IPS-18a (cell line): Measurements from ENCODE around the gene ZFPM1.
"Not testable (repeated sequence)": the region's sequence is repeated elsewhere in the genome, so short reads cannot be mapped to it uniquely, and the experiment has no call there.

Source experiments
- H3K27ac ChIP-seq: one replicate; pipeline ENCODE4 v1.5.1; 2013; ENCODE audit warnings: low read length
- H3K27me3 ChIP-seq: one replicate; pipeline ENCODE4 v1.6.1; 2013; ENCODE audit warnings: mild to moderate bottlenecking, low read length; ENCODE audit not compliant: control insufficient read depth, insufficient read depth
- H3K36me3 ChIP-seq: one replicate; pipeline ENCODE4 v1.6.1; 2013; ENCODE audit warnings: low read depth, low read length; ENCODE audit not compliant: control insufficient read depth
- H3K4me1 ChIP-seq: one replicate; pipeline ENCODE4 v1.6.1; 2013; ENCODE audit warnings: low read depth, low read length; ENCODE audit not compliant: control insufficient read depth
- H3K4me3 ChIP-seq: one replicate; pipeline ENCODE4 v1.5.1; 2013; ENCODE audit warnings: low read length
- H3K9ac ChIP-seq: one replicate; pipeline ENCODE4 v1.6.1; 2013; ENCODE audit warnings: mild to moderate bottlenecking, low read length, moderate library complexity
- H3K9me3 ChIP-seq: one replicate; pipeline ENCODE4 v1.6.1; 2013; ENCODE audit warnings: low read depth, low read length; ENCODE audit not compliant: control insufficient read depth

Gene ZFPM1

DNA sequence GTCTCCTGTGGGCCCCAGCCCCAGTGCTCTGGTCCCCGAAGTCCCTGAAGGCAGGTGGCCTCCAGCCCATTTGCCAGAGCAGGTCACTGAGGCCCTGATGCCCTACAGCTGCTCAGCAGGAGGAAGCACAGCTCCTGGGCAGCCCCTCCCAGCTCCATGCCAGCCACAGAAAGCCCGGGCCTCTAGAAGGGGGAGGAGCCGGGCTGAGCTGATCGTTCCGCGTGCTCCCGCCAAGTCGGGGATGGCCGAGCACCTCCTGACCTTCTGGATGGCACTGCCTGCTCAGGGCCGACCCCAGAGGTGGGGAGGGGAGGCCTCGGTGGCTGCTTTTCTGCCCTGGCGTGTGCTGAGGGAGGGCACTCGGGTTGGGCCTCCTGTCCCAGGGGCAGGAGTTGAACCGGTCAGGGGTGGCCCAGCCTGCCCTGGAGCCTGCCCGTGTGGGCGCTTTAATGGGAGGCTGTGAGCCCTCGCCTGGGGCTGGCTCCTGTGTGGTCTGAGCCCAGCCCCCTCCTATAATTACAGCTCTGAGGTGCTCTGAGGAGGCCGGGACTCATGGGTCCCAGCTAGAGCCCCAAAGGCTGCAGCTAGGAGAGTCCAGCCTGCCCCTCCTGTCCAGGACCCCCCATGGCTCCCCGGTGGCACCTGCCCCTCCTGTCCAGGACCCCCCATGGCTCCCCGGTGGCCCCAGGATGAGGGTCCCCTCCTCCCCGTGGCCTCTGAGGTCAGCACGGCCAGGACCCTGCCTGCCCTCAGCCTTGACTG is 29.7 kb downstream of the ZFPM1 start:
- Histone ChIP-seq H3K27me3 (no peaks in the 10 kb centered on the region), H3K4me1 (no peaks in the 10 kb centered on the region), H3K9me3 (no peaks in the 10 kb centered on the region), H3K9ac (no peak overlapping the region), H3K36me3 (no peaks in the 10 kb centered on the region), H3K4me3 (no peak overlapping the region), H3K27ac (no peak overlapping the region)

DNA sequence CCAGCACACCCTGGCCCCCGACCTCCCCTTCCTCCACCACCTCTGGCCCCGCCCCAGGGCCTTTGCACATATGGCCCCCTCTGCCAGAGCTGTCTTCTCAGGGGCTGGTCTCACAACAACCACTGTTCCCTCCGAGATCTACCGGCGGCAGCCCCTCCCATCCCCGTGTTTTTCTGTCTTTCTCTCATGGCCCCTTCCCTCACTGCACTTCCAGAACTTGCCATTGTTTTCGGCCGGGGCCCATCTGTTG is 30.2 kb downstream of the ZFPM1 start:
- Histone ChIP-seq H3K9ac (no peak overlapping the region), H3K4me3 (no peak overlapping the region), H3K36me3 (no peaks in the 10 kb centered on the region), H3K9me3 (no peaks in the 10 kb centered on the region), H3K27me3 (no peaks in the 10 kb centered on the region), H3K4me1 (no peaks in the 10 kb centered on the region), H3K27ac (no peak overlapping the region)

GRCh38 chr16:88484505-88485365 is 31.7 kb downstream of the ZFPM1 start:
- no peaks in the 10 kb centered on the region for H3K4me1 ChIP-seq
- no peaks in the 10 kb centered on the region for H3K9me3 ChIP-seq
- no peak overlapping the region for H3K9ac ChIP-seq
- H3K36me3 ChIP-seq: no peaks in the 10 kb centered on the region
- H3K4me3 ChIP-seq: no peak overlapping the region
- H3K27me3 ChIP-seq: no peaks in the 10 kb centered on the region
- no peak overlapping the region for H3K27ac ChIP-seq

GRCh38 chr16:88485366-88485741 is 32.3 kb downstream of the ZFPM1 start:
- H3K27me3 ChIP-seq, H3K27ac ChIP-seq, H3K9me3 ChIP-seq, H3K9ac ChIP-seq, H3K36me3 ChIP-seq, H3K4me1 ChIP-seq, H3K4me3 ChIP-seq: not testable (repeated sequence)

GRCh38 chr16:88486398-88487123 is 33.5 kb downstream of the ZFPM1 start:
- H3K9ac ChIP-seq: no peak overlapping the region
- H3K27ac ChIP-seq: no peak overlapping the region
- no peaks in the 10 kb centered on the region for H3K4me1 ChIP-seq

GRCh38 chr16:88487124-88487432 is 34.0 kb downstream of the ZFPM1 start:
- Histone ChIP-seq H3K36me3 (no peaks in the 10 kb centered on the region), H3K4me1 (no peaks in the 10 kb centered on the region), H3K27me3 (no peaks in the 10 kb centered on the region), H3K9ac (no peak overlapping the region), H3K27ac (no peak overlapping the region), H3K4me3 (no peak overlapping the region), H3K9me3 (no peaks in the 10 kb centered on the region)

More at GRCh38 chr16:88486398-88487123, 33.5 kb downstream of the ZFPM1 start:
- Histone ChIP-seq H3K27me3 (no peaks in the 10 kb centered on the region), H3K9me3 (no peaks in the 10 kb centered on the region), H3K4me3 (no peak overlapping the region), H3K36me3 (no peaks in the 10 kb centered on the region)

DNA sequence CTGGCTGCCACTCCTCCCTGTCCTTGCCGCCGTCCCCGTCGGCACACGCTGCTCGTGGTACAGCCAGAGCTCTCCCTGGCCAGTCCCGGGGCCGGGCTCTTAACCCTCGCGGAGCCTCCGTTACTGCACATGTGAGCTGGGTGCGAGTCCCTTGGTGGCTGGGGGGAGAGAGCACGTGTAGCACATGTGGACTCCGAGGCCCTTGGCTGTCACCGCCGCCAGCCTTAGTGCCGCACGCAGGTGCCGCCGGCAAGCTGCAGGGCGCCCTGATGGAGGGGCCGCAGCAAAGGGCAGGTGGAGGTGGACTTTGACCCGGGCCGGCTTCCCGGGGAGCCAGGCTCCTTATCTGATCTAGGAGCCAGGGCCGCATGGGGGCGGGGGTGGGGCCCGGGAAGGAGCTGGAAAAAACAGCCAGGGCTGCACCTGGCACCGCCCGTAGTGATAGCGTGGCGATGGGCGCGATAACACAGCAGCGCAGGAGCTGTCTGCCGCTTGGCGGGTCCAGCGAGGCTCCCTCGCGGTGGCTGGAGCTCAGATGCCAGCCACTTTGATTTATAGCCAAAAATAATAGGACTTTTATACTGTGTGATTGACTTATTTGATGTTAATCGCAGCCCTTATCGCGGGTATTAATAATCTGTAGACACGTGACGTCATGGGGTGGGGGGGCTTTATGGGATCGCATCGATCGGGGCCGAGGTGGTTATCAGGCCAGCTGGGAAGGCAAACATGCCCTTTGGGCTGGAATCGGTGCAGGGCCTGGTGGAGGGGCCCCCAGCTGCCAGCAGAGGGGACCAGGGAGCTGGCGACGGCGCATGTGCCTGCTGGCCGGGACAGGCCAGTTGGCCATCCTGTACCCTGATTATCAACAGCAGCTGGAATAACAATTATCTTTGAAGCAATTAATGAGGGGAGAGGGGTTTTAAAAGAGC is 35.1 kb downstream of the ZFPM1 start:
- Histone ChIP-seq H3K9ac (no peak overlapping the region), H3K4me3 (no peak overlapping the region), H3K36me3 (no peaks in the 10 kb centered on the region), H3K27me3 (no peaks in the 10 kb centered on the region), H3K4me1 (no peaks in the 10 kb centered on the region), H3K9me3 (no peaks in the 10 kb centered on the region), H3K27ac (no peak overlapping the region)

GRCh38 chr16:88489163-88489741 is 36.2 kb downstream of the ZFPM1 start:
- Histone ChIP-seq H3K4me1 (no peaks in the 10 kb centered on the region), H3K27ac (no peak overlapping the region), H3K27me3 (no peaks in the 10 kb centered on the region), H3K36me3 (no peaks in the 10 kb centered on the region), H3K9me3 (no peaks in the 10 kb centered on the region), H3K4me3 (no peak overlapping the region), H3K9ac (no peak overlapping the region)

DNA sequence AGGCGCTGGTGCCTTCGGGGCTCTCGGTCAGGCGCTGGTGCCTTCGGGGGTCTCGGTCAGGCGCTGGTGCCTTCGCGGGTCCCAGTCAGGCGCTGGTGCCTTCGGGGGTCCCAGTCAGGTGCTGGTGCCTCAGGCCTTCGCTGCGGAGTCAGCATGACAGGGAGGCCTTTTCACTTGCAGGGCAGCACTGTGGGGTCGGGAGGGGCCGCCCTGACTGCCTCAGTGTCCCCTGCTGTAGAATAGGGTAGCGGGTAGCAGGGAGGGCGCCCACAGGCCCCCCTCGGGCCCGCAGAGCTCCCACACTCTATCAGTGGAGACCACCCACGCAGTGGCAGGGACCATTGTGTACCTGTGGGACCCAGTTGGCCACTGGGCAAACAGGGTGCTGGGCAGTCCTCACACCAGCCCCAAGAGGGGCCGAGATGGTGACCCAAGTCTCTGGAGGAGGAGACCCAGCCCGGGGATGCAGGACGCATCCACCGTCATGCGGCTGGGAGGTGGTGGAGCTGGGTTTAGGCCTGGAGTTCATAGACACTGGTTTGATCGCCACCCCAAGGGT is 38.0 kb downstream of the ZFPM1 start:
- Histone ChIP-seq H3K36me3 (no peaks in the 10 kb centered on the region), H3K4me1 (no peaks in the 10 kb centered on the region), H3K9ac (no peak overlapping the region), H3K27me3 (no peaks in the 10 kb centered on the region), H3K27ac (no peak overlapping the region), H3K9me3 (no peaks in the 10 kb centered on the region), H3K4me3 (no peak overlapping the region)

DNA sequence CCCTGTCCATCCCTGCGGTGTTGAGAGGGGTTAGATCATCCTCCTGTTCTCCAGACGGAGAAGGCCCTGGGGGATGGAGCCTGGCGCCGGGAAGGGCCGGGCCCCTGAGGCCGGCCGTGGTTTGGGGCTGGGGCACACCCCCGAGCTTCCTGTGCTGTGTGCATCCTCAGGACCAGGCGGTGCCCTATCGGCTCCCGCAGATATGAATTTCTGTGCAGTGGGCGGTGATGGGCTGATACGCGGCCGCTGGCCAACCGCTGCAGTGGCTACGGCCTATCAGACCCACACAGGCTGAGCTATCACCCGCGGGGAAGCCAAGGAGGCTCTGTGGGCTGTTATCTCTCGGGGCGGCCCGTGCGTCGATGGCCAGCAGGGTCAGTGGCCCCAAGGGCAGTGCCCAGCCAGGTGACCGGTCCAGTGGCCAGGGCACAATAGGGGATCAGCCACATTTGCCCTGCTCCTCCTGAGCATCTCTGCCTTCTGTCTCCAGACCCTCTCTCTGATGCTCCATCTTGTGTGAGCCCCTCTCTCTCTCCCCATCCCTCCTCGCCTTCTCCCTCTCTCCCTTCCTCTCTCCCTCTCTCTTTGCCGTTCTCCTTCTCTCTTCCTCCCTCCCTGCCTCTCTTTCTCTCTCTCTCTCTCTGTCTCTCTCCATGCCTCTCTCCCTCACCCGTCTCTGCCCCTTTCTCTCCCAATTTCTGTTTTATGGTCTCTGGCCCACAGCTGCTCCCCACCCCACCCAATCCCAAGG is 38.7 kb downstream of the ZFPM1 start:
- Histone ChIP-seq H3K36me3 (no peaks in the 10 kb centered on the region), H3K4me3 (no peak overlapping the region), H3K9me3 (no peaks in the 10 kb centered on the region), H3K9ac (no peak overlapping the region), H3K27ac (no peak overlapping the region), H3K27me3 (no peaks in the 10 kb centered on the region), H3K4me1 (no peaks in the 10 kb centered on the region)
